Natural killer cell treated with Interleukin-12 subunit alpha and Interleukin-12 subunit beta and Interleukin-15 and Interleukin-18, amount 100 ng/mL, for 72 hours (primary cell): Measurements from ENCODE around the gene TGIF2. TPM values are rescaled to one million over a fixed set of nuclear protein-coding genes. Genes with fewer than 3 reads are reported as not detected.
A peak's percentile ranks its signal among the peaks of the same experiment; 100 is the strongest.
"Not testable (repeated sequence)": the region's sequence is repeated elsewhere in the genome, so short reads cannot be mapped to it uniquely, and the experiment has no call there.

Experiments used
- ATAC-seq, 2 donors: fragments of 150-1000 bp; cut with Tn5 transposase in 1 of 2; sonication (Bioruptor Pico), chemical (Tn5 transposase) in 1 of 2; 2 replicates each; pipeline ENCODE4 v1.10.0; 2021
- DNase-seq: peaks from one replicate; pipeline ENCODE4 v3.0.0; 2022; ENCODE audit warnings: low spot score
- H3K27ac Mint-ChIP-seq, 2 donors: 1 replicate in 1 of 2; 2 replicates in 1 of 2; pipeline ENCODE4 v1.8.0; 2022; ENCODE audit warnings: mixed read lengths in 2 of 2, mild to moderate bottlenecking in 1 of 2, moderate library complexity in 1 of 2
- H3K27me3 Mint-ChIP-seq, 2 donors: 1 replicate in 1 of 2; 2 replicates in 1 of 2; pipeline ENCODE4 v1.8.0; 2022; ENCODE audit warnings: mixed read lengths in 2 of 2
- H3K36me3 Mint-ChIP-seq: one replicate; pipeline ENCODE4 v1.8.0; 2022; ENCODE audit warnings: mixed read lengths
- H3K4me1 Mint-ChIP-seq, 2 donors: 1 replicate in 1 of 2; 2 replicates in 1 of 2; pipeline ENCODE4 v1.8.0; 2022; ENCODE audit warnings: low read depth in 2 of 2, mixed read lengths in 2 of 2, mild to moderate bottlenecking in 1 of 2
- H3K4me3 Mint-ChIP-seq: one replicate; pipeline ENCODE4 v1.8.0; 2022; ENCODE audit warnings: mixed read lengths
- H3K9me3 Mint-ChIP-seq: 2 replicates; pipeline ENCODE4 v1.8.0; 2022; ENCODE audit warnings: mixed read lengths
- total RNA-seq, 2 donors: library from RNA; stranded (reverse); gene quantifications; one replicate each; pipeline ENCODE4 v1.2.3, GENCODE V29; 2022

Gene TGIF2
- total RNA-seq, 2 donors from 2014 or later: 23.2 to 38.5 TPM

DNA sequence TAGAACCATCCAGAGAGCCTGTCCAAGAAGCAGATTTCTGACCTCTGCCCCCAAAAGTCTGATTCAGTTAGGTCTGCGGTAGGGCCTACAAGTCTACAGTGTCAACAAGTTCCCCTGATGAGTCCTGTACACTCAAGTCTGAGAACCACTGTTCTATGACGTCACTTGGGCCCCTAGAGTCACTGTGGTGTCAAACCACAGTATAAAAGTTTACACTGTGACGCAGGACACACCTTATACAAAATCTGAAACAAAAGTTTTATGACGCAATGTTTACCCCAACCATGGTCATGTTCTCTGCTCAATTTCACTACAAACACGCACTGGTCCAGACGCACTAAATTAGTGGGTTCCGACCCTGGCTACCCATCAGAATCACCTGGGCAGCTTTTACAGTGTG is 54.7 kb downstream of the TGIF2 start:
- Mint-ChIP-seq H3K4me1 (peaks cover 44 to 53% of the 10 kb centered on the region in 2 donors), H3K36me3 (peaks cover 5% of the 10 kb centered on the region), H3K4me3 (peak overlapping the region; percentile 50), H3K27ac (peak overlapping the region; percentile 88 to 99), H3K27me3 (no peaks in the 10 kb centered on the region), H3K9me3 (no peaks in the 10 kb centered on the region)
- peak; percentile 81 to 89 for ATAC-seq
- DNase-seq: peak; percentile 78

DNA sequence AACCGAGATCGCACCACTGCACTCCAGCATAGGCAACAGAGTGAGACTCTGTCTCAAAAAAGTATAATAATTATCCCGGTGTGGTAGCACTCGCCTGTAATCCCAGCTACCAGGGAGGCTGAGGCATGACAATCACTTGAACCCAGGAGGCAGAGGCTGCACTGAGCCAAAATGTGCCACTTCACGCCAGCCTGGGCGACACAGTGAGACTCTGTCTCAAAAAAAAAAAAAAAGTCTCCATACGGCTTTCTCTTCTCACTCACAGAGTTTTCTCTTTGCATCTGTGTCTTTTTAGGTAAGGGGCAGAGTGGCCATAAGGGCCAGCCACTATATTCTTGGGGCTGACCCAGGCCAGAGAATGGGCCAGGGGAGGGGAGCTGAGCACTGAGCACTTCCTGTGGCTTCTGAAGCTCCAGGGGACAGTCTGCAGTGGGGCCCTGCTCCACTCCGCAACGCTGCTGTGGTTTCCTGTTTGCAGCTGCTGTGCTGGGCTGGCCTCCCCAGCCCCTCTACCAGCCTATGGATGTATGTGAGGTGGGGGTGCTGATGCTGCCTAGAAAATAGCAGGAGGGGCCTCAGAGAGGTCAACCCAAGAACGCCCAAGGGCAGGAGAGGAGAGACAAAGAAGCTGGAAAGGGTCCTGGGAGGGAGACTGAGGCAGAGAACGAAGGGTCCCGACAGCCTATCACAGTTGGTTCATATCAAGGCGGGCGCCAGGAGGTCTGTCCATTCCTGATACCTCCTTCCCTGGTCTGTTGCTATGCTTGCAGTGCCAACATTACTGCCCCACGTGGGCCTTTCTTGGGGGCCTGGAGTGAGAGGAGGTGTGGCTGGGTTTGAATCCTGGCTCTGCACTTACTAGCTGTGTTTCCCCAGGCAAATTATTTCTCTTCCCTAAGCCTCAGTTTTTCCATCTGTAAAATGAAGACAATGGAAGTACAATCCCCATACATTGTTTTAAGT is 56.6 kb downstream of the TGIF2 start:
- DNase-seq (peak; percentile 80), ATAC-seq (peak; percentile 91 to 92)
- no peaks in the 10 kb centered on the region for H3K9me3 Mint-ChIP-seq
- no peaks in the 10 kb centered on the region for H3K36me3 Mint-ChIP-seq
- peak overlapping the region; percentile 70 for H3K4me3 Mint-ChIP-seq
- H3K4me1 Mint-ChIP-seq: peaks cover 40 to 43% of the 10 kb centered on the region in 2 donors
- H3K27me3 Mint-ChIP-seq: no peaks in the 10 kb centered on the region
- H3K27ac Mint-ChIP-seq: peak overlapping the region; percentile 88 to 99

DNA sequence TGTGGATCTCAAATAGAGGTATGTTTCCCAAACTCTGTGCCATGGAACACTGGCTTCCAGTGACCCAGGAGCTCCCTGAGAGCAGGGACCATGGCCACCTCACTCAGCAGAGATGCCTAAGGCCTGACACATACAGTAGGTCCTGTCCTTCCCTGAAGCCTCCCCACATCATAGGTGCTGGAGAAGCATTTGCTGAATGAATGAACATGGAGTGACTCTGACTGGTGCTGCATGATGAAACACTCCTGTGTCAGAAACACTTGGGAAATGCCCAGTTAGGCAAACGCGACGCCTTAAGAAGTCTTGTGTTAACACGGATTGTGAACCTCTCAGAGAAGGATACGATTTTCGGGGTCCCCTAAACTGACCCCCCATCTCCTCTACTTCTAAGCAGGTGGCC is 58.2 kb downstream of the TGIF2 start:
- H3K36me3 Mint-ChIP-seq: no peaks in the 10 kb centered on the region
- H3K9me3 Mint-ChIP-seq: no peaks in the 10 kb centered on the region
- H3K4me3 Mint-ChIP-seq: no peak overlapping the region
- no peak for DNase-seq
- no peak for ATAC-seq
- H3K4me1 Mint-ChIP-seq: peaks cover 42 to 43% of the 10 kb centered on the region in 2 donors
- H3K27me3 Mint-ChIP-seq: no peaks in the 10 kb centered on the region
- H3K27ac Mint-ChIP-seq: peak overlapping the region; percentile 47 to 79

DNA sequence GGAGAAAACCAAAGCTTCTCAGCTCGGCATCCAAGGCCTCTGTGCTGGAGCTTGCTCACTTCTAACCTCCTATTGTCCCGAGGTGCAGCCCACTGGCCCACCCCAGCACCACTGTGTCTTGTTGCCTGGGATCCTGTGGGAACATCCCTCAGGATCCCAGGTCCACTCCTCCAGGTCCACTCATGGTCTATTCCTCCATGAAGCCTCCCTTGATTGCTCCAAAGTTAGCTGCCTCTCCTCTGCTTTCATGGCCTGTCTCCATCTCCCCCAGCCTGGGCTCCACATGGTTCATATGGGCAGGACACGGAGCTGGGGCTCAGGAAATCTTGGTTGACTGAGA is 58.7 kb downstream of the TGIF2 start:
- DNase-seq (no peak), ATAC-seq (no peak)
- H3K36me3 Mint-ChIP-seq: no peaks in the 10 kb centered on the region
- no peaks in the 10 kb centered on the region for H3K9me3 Mint-ChIP-seq
- H3K4me1 Mint-ChIP-seq: peaks cover 37 to 38% of the 10 kb centered on the region in 2 donors
- H3K27me3 Mint-ChIP-seq: no peaks in the 10 kb centered on the region
- no peak overlapping the region for H3K4me3 Mint-ChIP-seq
- H3K27ac Mint-ChIP-seq: peak overlapping the region; percentile 47 to 79

DNA sequence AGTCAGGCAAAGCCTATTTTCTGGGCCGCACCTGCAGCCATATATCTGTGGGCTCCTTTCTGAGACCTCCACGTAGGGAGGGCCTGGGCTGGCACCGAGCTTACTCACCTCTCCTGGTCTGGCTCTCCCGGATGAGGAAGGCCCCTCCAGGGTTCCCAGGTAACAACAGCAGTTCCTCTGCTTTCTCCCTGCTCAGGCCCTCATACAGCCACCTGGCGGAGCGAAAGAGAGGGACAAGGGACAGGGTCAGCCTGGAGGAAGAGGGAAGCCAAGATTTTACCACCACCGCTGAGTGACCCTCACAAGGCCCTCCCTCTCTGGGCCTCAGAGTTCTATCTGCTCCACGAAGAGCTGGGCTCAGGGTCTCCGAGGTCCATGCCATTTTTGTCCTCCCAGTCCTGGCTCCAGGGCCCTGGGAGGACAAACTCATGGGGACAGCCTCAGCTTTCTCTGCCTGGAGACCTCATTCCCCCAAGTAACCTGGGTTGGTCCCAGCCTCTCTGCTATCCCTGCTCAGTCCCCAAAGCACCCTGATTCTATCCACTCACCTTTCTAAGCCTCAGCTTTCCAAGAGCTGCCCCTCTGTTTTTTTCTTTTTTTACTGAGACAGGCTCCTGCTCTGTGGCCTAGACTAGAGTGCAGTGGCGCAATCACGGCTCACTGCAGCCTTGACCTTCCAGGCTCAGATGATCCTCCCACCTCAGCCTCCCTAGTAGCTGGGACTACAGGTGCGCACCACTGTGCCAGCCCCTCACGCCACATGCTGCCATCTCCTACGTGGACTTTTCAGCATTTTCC is 59.3 kb downstream of the TGIF2 start:
- Mint-ChIP-seq H3K27ac (peak overlapping the region; percentile 47 to 79), H3K4me3 (no peak overlapping the region), H3K9me3 (no peaks in the 10 kb centered on the region), H3K4me1 (peaks cover 31 to 32% of the 10 kb centered on the region in 2 donors), H3K27me3 (no peaks in the 10 kb centered on the region), H3K36me3 (no peaks in the 10 kb centered on the region)
- ATAC-seq (no peak), DNase-seq (no peak)

DNA sequence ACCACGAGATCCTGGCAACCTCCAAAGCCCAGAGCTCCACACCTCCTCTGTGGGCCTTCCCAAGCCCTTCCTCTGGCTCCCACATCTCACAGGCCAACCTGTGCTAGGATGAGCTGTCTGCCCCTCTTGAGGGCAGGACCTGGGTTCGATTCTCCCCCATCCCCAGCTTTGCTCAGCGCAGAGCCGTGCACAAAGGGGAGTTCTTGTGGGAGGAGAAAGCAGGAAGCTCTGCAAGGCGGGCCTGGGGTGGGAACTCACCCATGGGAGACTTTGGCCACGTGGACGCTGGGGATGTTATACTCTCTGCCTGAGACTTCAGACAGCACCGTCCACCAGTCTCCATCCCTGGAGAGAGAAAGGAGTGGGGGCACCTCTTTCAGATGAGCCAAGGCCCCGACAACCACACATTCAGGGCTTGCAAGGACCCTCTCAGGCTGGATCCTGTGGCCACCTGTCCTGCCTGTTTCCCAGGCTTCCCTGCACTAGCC is 59.9 kb downstream of the TGIF2 start:
- Mint-ChIP-seq H3K4me1 (peaks cover 25 to 26% of the 10 kb centered on the region in 2 donors), H3K9me3 (no peaks in the 10 kb centered on the region), H3K27ac (peak overlapping the region in 1 of 2 donors; percentile 47), H3K4me3 (no peak overlapping the region), H3K36me3 (no peaks in the 10 kb centered on the region), H3K27me3 (no peaks in the 10 kb centered on the region)
- no peak for DNase-seq
- no peak for ATAC-seq

DNA sequence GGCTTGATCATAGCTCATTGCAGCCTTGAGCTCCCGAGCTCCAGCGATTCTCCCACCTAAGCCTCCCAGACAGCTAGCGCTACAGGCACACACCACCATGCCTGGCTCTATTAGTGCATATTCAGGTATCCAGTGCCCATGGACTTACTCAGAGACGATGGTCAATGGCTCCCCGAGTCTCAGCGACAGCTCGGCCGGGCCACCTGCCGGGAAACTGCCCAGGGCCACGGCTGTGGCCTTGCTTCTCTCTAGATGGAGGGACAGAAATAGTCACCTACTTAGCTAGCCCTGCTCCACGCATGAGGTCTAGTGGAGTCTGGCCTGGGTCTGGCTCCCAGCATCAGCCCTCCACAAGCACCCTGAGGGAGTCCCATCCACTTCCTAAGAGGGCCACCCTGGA is 60.9 kb downstream of the TGIF2 start:
- Mint-ChIP-seq H3K27ac (peak overlapping the region; percentile 71 to 82), H3K36me3 (no peaks in the 10 kb centered on the region)

DNA sequence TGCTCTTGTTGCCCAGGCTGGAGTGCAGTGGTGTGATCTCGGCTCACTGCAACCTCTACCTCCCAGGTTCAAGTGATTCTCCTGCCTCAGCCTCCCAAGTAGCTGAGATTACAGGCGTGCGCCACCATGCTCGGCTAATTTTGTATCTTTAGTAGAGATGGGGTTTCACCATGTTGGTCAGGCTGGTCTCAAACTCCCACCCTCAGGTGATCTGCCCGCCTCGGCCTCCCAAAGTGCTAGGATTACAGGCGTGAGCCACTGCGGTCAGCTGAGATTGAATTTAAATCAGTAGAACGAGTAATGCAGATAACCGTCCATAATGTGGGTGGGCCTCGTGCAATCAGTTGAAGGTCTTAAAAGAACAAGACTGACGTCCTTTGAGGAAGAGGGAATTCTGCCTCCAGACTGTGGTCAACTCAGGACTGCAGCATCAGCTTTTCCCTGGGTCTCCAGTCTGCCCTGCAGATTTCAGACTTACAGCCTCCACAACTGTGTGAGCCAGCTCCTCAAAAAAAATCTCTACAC is 65.5 kb downstream of the TGIF2 start:
- not testable (repeated sequence) for H3K9me3 Mint-ChIP-seq, H3K36me3 Mint-ChIP-seq, ATAC-seq, DNase-seq, H3K27me3 Mint-ChIP-seq, H3K4me3 Mint-ChIP-seq
- Mint-ChIP-seq H3K4me1 (peaks cover 19 to 22% of the 10 kb centered on the region in 2 donors), H3K27ac (peak overlapping the region in 1 of 2 donors; percentile 56)

More for the DNA sequence above, 60.9 kb downstream of the TGIF2 start:
- Mint-ChIP-seq H3K4me3 (no peak overlapping the region), H3K27me3 (no peaks in the 10 kb centered on the region), H3K4me1 (peaks cover 19 to 22% of the 10 kb centered on the region in 2 donors), H3K9me3 (no peaks in the 10 kb centered on the region)
- ATAC-seq: no peak
- DNase-seq: no peak

DNA sequence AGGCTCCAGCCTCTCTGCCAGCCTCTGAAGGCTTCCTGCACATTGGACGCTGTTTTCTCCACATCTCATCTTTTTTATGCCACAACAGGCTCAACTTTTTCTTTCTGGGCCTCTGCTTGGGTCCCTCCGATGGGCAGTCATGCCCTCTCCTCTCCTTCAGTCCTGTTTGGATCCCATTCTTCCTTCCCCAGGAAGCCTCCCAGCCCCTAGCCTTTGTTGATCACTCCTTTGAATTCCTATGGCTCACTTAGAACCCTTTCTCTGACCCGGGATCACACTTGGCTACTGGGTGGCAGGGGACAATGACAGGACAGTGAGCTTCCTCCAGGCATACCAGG is 68.1 kb downstream of the TGIF2 start:
- H3K4me3 Mint-ChIP-seq: no peak overlapping the region
- H3K27me3 Mint-ChIP-seq: no peaks in the 10 kb centered on the region
- H3K4me1 Mint-ChIP-seq: peaks cover 36 to 39% of the 10 kb centered on the region in 2 donors
- no peaks in the 10 kb centered on the region for H3K9me3 Mint-ChIP-seq
- no peaks in the 10 kb centered on the region for H3K36me3 Mint-ChIP-seq
- no peak for ATAC-seq
- H3K27ac Mint-ChIP-seq: peak overlapping the region; percentile 46 to 88
- no peak for DNase-seq

DNA sequence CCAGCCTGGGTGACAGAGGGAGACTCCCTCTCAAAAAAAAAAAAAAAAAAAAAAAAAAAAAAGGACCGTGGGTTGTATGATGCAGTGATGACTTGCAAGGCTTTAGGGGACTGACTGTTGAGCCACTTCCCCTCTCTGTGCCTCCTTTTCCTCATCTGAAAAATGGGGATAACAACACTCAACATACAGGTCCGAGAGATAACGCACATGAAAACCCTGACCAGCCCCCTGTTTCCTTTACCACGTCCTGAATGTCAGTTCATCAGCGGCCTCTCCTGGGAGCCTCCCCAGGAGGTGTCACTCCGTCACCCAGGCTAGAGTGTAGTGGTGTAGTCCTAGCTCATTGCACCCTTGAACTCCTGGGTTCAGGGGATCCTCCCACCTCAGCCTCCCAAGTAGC is 68.7 kb downstream of the TGIF2 start:
- Mint-ChIP-seq H3K36me3 (no peaks in the 10 kb centered on the region), H3K27ac (peak overlapping the region; percentile 46 to 88), H3K9me3 (no peaks in the 10 kb centered on the region), H3K4me1 (peaks cover 39 to 42% of the 10 kb centered on the region in 2 donors), H3K27me3 (no peaks in the 10 kb centered on the region), H3K4me3 (peak overlapping the region; percentile 61)
- peak; percentile 64 for DNase-seq
- ATAC-seq: peak; percentile 7 to 37

Other genes with a start within 250 kb of the TGIF2 start
- gene MYL9, start 32.1 kb upstream of the TGIF2 start, total RNA-seq: under 1 TPM in 1 of 2 donors, not detected in 1; 0.76 TPM
- gene RAB5IF, start 32.2 kb downstream of the TGIF2 start, total RNA-seq: 100 to 1,000 TPM; 209 to 243 TPM
- gene SLA2, start 72.6 kb downstream of the TGIF2 start, total RNA-seq: 10 to 100 TPM; 13.6 to 18.9 TPM
- gene NDRG3, start 172.5 kb downstream of the TGIF2 start, total RNA-seq: 10 to 100 TPM; 19.0 to 20.6 TPM
- gene DSN1, start 200.2 kb downstream of the TGIF2 start, total RNA-seq: 10 to 100 TPM; 21.6 to 29.1 TPM